IPS-18c (cell line): ENCODE data around the gene PRR7.
"Not testable (repeated sequence)": the region's sequence is repeated elsewhere in the genome, so short reads cannot be mapped to it uniquely, and the experiment has no call there.

Experiments used
- H3K4me3 ChIP-seq: 2 replicates; pipeline ENCODE4 v1.7.0; 2013; ENCODE audit warnings: low read depth, mild to moderate bottlenecking, low read length, moderate library complexity; ENCODE audit not compliant: insufficient read depth
- H3K9me3 ChIP-seq: one replicate; pipeline ENCODE4 v1.6.1; 2013; ENCODE audit warnings: mild to moderate bottlenecking, low read length, moderate library complexity; ENCODE audit not compliant: control insufficient read depth, insufficient read depth

Gene PRR7

GRCh38 chr5:177446200-177447065 lies at the start of gene PRR7:
TSS of gene PRR7 (plus strand) at chr5:177446814. CDS start at chr5:177455068, 8,254 bp downstream.
- Histone ChIP-seq H3K4me3 (peak within 1 kb of the TSS; percentile 72), H3K9me3 (peaks cover 4% of the 10 kb centered on the region)

GRCh38 chr5:177397875-177398390 lies 48.7 kb upstream of the PRR7 start:
- Histone ChIP-seq H3K9me3 (peaks cover 2% of the 10 kb centered on the region), H3K4me3 (no peak overlapping the region)

- H3K4me3 ChIP-seq, result no peak within 1 kb of the TSS
- peaks cover 2% of the 10 kb centered on the region for H3K9me3 ChIP-seq
Observed at GRCh38 chr5:177399997-177400868, 46.4 kb upstream of the PRR7 start, which contains the start of gene PFN3. TSS of gene PFN3 (minus strand) at chr5:177400661. CDS start at chr5:177400576, 85 bp downstream.

- peaks cover 2% of the 10 kb centered on the region for H3K9me3 ChIP-seq
- peak overlapping the region; percentile 62; the same call in 1 of the 2 replicates for H3K4me3 ChIP-seq
Observed at GRCh38 chr5:177402271-177403043, 44.2 kb upstream of the PRR7 start.

GRCh38 chr5:177403102-177403791 lies 43.4 kb upstream of the PRR7 start:
- Histone ChIP-seq H3K9me3 (peaks cover 2% of the 10 kb centered on the region), H3K4me3 (peak overlapping the region; percentile 62)

GRCh38 chr5:177403792-177404640 lies 42.6 kb upstream of the PRR7 start:
- Histone ChIP-seq H3K9me3 (peaks cover 2% of the 10 kb centered on the region), H3K4me3 (peak overlapping the region; percentile 62)

GRCh38 chr5:177404641-177405179 lies 41.9 kb upstream of the PRR7 start:
- Histone ChIP-seq H3K9me3 (peaks cover 2% of the 10 kb centered on the region), H3K4me3 (peak overlapping the region; percentile 62)

GRCh38 chr5:177405312-177405711 lies 41.3 kb upstream of the PRR7 start:
- Histone ChIP-seq H3K9me3 (peaks cover 2% of the 10 kb centered on the region), H3K4me3 (no peak overlapping the region)

- Histone ChIP-seq H3K9me3 (peaks cover 2% of the 10 kb centered on the region), H3K4me3 (no peak overlapping the region)
Observed at GRCh38 chr5:177405805-177406204, 40.8 kb upstream of the PRR7 start.

- Histone ChIP-seq H3K4me3 (no peak within 1 kb of the TSS), H3K9me3 (no peaks in the 10 kb centered on the region)
Observed at GRCh38 chr5:177409043-177409801, 37.4 kb upstream of the PRR7 start, which contains the start of gene F12. TSS of gene F12 (minus strand) at chr5:177409564. CDS start at chr5:177409527, 37 bp downstream.

- H3K9me3 ChIP-seq, result peaks cover 2% of the 10 kb centered on the region
- H3K4me3 ChIP-seq, result no peak overlapping the region
Observed at GRCh38 chr5:177410575-177410974, 36.0 kb upstream of the PRR7 start.

- H3K4me3 ChIP-seq, result no peak overlapping the region
- H3K9me3 ChIP-seq, result peaks cover 2% of the 10 kb centered on the region
Observed at GRCh38 chr5:177412603-177413233, 33.9 kb upstream of the PRR7 start.

GRCh38 chr5:177414481-177414880 lies 32.1 kb upstream of the PRR7 start:
- H3K4me3 ChIP-seq, result no peak overlapping the region
- H3K9me3 ChIP-seq, result peaks cover 2% of the 10 kb centered on the region

GRCh38 chr5:177417081-177417480 lies 29.5 kb upstream of the PRR7 start:
- not testable (repeated sequence) for H3K9me3 ChIP-seq, H3K4me3 ChIP-seq
